Activated T-helper 17 cell treated with anti-CD3 and anti-CD28 coated beads, Interleukin-2, amount 50 U/mL, for 72 hours (primary cell): ENCODE results near the gene TLCD1. TPM values are rescaled to one million over a fixed set of nuclear protein-coding genes. Genes with fewer than 3 reads are reported as not detected.
"Not testable (repeated sequence)": the region's sequence is repeated elsewhere in the genome, so short reads cannot be mapped to it uniquely, and the experiment has no call there.

Experiments used
- ATAC-seq: fragments of 150-1000 bp; cut with Tn5 transposase; replicated peaks from 2 replicates; pipeline ENCODE4 v1.10.0; 2021; ENCODE audit warnings: mild to moderate bottlenecking, moderate library complexity
- H3K27ac Mint-ChIP-seq: one replicate; pipeline ENCODE4 v1.8.0; 2022; ENCODE audit warnings: mixed read lengths
- H3K27me3 Mint-ChIP-seq: one replicate; pipeline ENCODE4 v1.8.0; 2022; ENCODE audit warnings: mixed read lengths
- H3K36me3 Mint-ChIP-seq: one replicate; pipeline ENCODE4 v1.8.0; 2022; ENCODE audit warnings: low read depth, mild to moderate bottlenecking, mixed read lengths
- H3K4me1 Mint-ChIP-seq: one replicate; pipeline ENCODE4 v1.8.0; 2022; ENCODE audit warnings: mixed read lengths
- H3K4me3 Mint-ChIP-seq: one replicate; pipeline ENCODE4 v1.8.0; 2022; ENCODE audit warnings: mild to moderate bottlenecking, mixed read lengths
- H3K9me3 Mint-ChIP-seq: one replicate; pipeline ENCODE4 v1.8.0; 2022; ENCODE audit warnings: mixed read lengths
- total RNA-seq, 2 donors: library from RNA; stranded (reverse); gene quantifications; one replicate each; pipeline ENCODE4 v1.2.3, GENCODE V29; 2022

TLCD1 gene
- total RNA-seq, 2 donors from 2014 or later, result 4.8 to 13.4 TPM

- peak overlapping the region; percentile 99 for H3K27ac Mint-ChIP-seq
- peak; percentile 32 for ATAC-seq
- peaks cover 27% of the 10 kb centered on the region for H3K4me1 Mint-ChIP-seq
- no peaks in the 10 kb centered on the region for H3K27me3 Mint-ChIP-seq
- peaks cover 58% of the 10 kb centered on the region for H3K36me3 Mint-ChIP-seq
- H3K4me3 Mint-ChIP-seq, result peak overlapping the region; percentile 100
- no peaks in the 10 kb centered on the region for H3K9me3 Mint-ChIP-seq
Measured at GRCh38 chr17:28726627-28727491, 826 bp upstream of the TLCD1 start.

- H3K27ac Mint-ChIP-seq, result peak overlapping the region; percentile 67
- H3K36me3 Mint-ChIP-seq, result peaks cover 69% of the 10 kb centered on the region
- ATAC-seq, result no peak
- no peaks in the 10 kb centered on the region for H3K27me3 Mint-ChIP-seq
- peaks cover 27% of the 10 kb centered on the region for H3K4me1 Mint-ChIP-seq
- H3K9me3 Mint-ChIP-seq, result no peaks in the 10 kb centered on the region
- peak overlapping the region; percentile 100 for H3K4me3 Mint-ChIP-seq
Measured at GRCh38 chr17:28725660-28726225, 290 bp downstream of the TLCD1 start.

GRCh38 chr17:28725166-28725659, 820 bp downstream of the TLCD1 start:
- H3K27ac Mint-ChIP-seq, result peak overlapping the region; percentile 67
- peak overlapping the region; percentile 100 for H3K4me3 Mint-ChIP-seq
- no peaks in the 10 kb centered on the region for H3K27me3 Mint-ChIP-seq

DNA sequence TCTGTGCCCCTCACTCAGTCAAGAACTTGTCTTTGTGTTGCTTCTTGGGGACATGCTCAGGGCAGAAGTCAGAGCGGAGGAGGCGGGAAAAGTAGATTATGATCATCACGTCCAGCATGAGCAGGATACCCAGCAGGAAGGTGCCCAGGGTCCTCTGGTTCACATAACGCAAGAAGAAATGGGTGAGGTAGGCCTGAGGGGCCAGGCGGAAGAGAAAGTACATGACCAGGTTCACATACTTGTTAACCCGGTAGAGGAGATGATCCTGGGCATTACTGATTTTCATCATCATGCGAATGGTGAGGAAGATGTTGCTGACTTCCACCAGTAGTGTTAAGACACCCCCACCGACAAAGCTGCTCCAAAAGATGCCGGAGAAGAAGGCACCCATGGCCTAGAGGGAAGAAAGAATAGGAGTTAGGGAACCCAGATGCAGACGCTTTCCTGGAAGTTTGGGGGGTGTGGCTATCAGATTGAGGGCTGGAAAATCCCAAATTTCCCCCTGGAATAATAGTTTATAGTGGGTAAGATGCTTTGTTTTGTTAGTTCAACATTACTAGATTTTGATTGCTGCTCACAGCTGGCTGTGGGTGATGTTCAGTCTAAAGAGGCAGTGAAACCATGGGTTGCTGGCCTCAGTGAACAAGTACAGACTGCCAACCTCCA, 1.4 kb downstream of the TLCD1 start:
- peaks cover 23% of the 10 kb centered on the region for H3K4me1 Mint-ChIP-seq
- no peaks in the 10 kb centered on the region for H3K27me3 Mint-ChIP-seq
- ATAC-seq, result no peak
- peak overlapping the region; percentile 67 for H3K27ac Mint-ChIP-seq
- peaks cover 80% of the 10 kb centered on the region for H3K36me3 Mint-ChIP-seq
- H3K4me3 Mint-ChIP-seq, result peak overlapping the region; percentile 100
- H3K9me3 Mint-ChIP-seq, result no peaks in the 10 kb centered on the region

More at GRCh38 chr17:28725166-28725659, 820 bp downstream of the TLCD1 start:
- Mint-ChIP-seq H3K36me3 (peaks cover 74% of the 10 kb centered on the region), H3K9me3 (no peaks in the 10 kb centered on the region), H3K4me1 (peaks cover 27% of the 10 kb centered on the region)
- no peak for ATAC-seq

GRCh38 chr17:28723836-28724499, 2.1 kb downstream of the TLCD1 start:
- Mint-ChIP-seq H3K27ac (peak overlapping the region; percentile 67), H3K36me3 (peaks cover 83% of the 10 kb centered on the region), H3K4me3 (peak overlapping the region; percentile 100), H3K4me1 (peaks cover 24% of the 10 kb centered on the region)
- H3K9me3 Mint-ChIP-seq, H3K27me3 Mint-ChIP-seq, ATAC-seq: not testable (repeated sequence)

DNA sequence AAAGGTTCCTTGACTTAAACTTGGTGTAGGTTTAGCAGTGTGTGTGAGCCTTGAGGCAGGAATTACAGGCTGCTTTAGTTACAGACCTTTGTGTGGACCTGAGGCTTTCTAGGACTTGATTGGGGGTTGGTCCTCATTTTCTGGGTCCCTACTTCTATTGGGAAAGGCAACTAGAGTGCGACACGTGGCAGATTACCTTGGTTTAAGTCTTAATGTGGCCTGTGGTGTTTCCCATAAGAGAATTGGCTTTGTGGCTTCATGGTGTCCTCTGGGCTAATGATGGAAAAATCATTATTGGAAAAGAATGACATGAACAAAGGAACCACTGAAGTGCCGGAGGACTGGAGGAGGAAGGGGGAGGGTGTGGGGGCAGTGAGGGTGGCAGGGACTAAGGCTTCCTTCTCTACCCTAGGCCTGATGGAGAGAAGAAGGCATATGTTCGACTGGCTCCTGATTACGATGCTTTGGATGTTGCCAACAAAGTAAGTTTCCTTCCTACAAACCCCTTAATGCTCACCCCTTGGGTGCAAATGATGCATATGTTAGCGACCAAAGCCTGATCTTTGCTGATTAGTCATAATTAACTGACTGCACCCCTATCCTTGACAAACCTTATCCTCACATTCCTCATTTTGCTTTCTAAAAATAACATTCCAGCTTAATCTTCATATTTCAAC, 2.7 kb downstream of the TLCD1 start:
- H3K27me3 Mint-ChIP-seq, result no peaks in the 10 kb centered on the region
- no peaks in the 10 kb centered on the region for H3K9me3 Mint-ChIP-seq
- peaks cover 81% of the 10 kb centered on the region for H3K36me3 Mint-ChIP-seq
- no peak for ATAC-seq
- H3K4me3 Mint-ChIP-seq, result peak overlapping the region; percentile 100
- H3K27ac Mint-ChIP-seq, result peak overlapping the region; percentile 40
- peaks cover 26% of the 10 kb centered on the region for H3K4me1 Mint-ChIP-seq

- H3K27me3 Mint-ChIP-seq, result no peaks in the 10 kb centered on the region
- no peaks in the 10 kb centered on the region for H3K9me3 Mint-ChIP-seq
- peaks cover 30% of the 10 kb centered on the region for H3K4me1 Mint-ChIP-seq
- peak overlapping the region; percentile 100 for H3K4me3 Mint-ChIP-seq
- H3K27ac Mint-ChIP-seq, result peak overlapping the region; percentile 99
- no peak for ATAC-seq
- peaks cover 74% of the 10 kb centered on the region for H3K36me3 Mint-ChIP-seq
Measured at GRCh38 chr17:28722417-28723158, 3.4 kb downstream of the TLCD1 start.

DNA sequence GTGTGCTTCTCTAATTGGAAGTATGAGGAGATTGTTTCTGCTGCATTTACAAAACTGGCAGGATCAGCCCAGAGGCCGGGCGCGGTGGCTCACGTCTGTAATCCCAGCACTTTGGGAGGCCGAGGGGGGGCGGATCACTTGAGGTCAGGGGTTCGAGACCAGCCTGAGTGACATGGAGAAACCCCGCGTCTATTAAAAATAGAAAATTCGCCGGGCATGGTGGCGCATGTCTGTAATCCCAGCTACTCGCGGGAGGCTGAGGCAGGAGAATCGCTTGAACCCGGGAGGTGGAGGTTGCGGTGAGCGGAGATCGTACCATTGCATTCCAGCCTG, 5.1 kb downstream of the TLCD1 start:
- Mint-ChIP-seq H3K4me1 (peaks cover 30% of the 10 kb centered on the region), H3K36me3 (peaks cover 65% of the 10 kb centered on the region), H3K27ac (peak overlapping the region; percentile 99), H3K4me3 (peak overlapping the region; percentile 100)
- H3K9me3 Mint-ChIP-seq, H3K27me3 Mint-ChIP-seq, ATAC-seq: not testable (repeated sequence)

- Mint-ChIP-seq H3K9me3 (no peaks in the 10 kb centered on the region), H3K27me3 (peaks cover 3% of the 10 kb centered on the region), H3K4me1 (peaks cover 30% of the 10 kb centered on the region), H3K27ac (peak overlapping the region; percentile 99), H3K36me3 (peaks cover 61% of the 10 kb centered on the region), H3K4me3 (peak overlapping the region; percentile 100)
- peak; percentile 7 for ATAC-seq
Measured at GRCh38 chr17:28720247-28720996, 5.6 kb downstream of the TLCD1 start.

GRCh38 chr17:28719021-28719433, 7.0 kb downstream of the TLCD1 start:
- Mint-ChIP-seq H3K4me1 (peaks cover 22% of the 10 kb centered on the region), H3K4me3 (peak overlapping the region; percentile 100), H3K36me3 (peaks cover 47% of the 10 kb centered on the region), H3K9me3 (no peaks in the 10 kb centered on the region), H3K27ac (peak overlapping the region; percentile 99), H3K27me3 (peaks cover 7% of the 10 kb centered on the region)
- ATAC-seq, result peak; percentile 0

GRCh38 chr17:28718333-28719020, 7.6 kb downstream of the TLCD1 start:
- no peak for ATAC-seq
- Mint-ChIP-seq H3K27me3 (peaks cover 7% of the 10 kb centered on the region), H3K4me1 (peaks cover 18% of the 10 kb centered on the region), H3K4me3 (peak overlapping the region; percentile 100), H3K27ac (no peak overlapping the region), H3K9me3 (no peaks in the 10 kb centered on the region), H3K36me3 (peaks cover 41% of the 10 kb centered on the region)

DNA sequence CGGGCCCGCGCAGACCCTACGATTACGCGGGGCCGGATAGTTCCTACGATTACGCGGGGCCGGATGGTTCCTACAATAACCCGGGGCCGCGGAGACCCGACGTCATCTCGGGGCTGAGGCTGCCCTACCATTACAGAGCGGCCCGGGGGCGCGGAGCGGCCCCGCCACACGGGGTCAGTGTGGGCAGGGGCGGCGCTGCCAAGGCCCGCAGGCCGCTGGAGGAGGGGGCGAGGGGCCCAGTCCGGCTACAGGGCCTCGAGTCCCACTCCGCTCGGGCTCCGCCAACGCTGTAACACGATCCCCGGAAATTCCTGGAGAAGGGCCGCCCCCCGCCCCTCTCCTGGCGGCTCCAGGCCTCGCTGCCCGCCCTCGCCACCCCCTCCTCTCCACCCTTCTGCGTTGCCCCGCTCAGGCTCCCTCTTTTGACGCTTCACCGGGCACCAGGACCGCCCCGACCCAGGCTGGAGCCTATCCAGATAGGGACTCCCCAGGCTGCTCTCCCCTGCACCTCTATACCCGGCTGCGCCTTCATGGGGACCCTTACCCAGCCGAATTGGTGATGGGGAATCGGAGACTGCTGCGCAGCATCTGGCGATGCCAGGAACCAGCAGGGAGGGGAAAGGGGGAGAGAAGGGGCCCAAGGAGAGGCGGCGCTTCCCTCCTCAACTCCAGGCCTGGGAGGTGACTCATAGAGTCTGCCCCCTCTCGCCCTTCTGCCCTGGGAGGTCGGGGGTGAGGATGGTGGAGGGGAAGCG, 8.3 kb downstream of the TLCD1 start, which contains the start of gene RAB34:
RAB34 (minus strand) TSS at position 291 of the 755 bp plus-strand sequence. CDS start 602 bp downstream, outside the sequence.
- no peak for ATAC-seq
- no peak within 1 kb of the TSS for H3K27ac Mint-ChIP-seq
- H3K4me1 Mint-ChIP-seq, result peaks cover 13% of the 10 kb centered on the region
- H3K36me3 Mint-ChIP-seq, result peaks cover 34% of the 10 kb centered on the region
- peak within 1 kb of the TSS; percentile 100 for H3K4me3 Mint-ChIP-seq
- no peaks in the 10 kb centered on the region for H3K9me3 Mint-ChIP-seq
- peaks cover 7% of the 10 kb centered on the region for H3K27me3 Mint-ChIP-seq
